WTC11 (cell line): ENCODE data around the gene CTDP1.

Experiments
- CBFB ChIP-seq: sonication (generic); formaldehyde crosslinking; IDR thresholded peaks from 2 replicates; pipeline ENCODE4 v1.8.1; 2022; ENCODE audit warnings: mild to moderate bottlenecking, low read depth, missing genetic modification reagents
- ESRRA ChIP-seq: sonication (generic); formaldehyde crosslinking; IDR thresholded peaks from 2 replicates; pipeline ENCODE4 v1.8.1; 2022; ENCODE audit warnings: mild to moderate bottlenecking, missing genetic modification reagents, borderline replicate concordance
- SMAD3 ChIP-seq: sonication (generic); formaldehyde crosslinking; IDR thresholded peaks from 2 replicates; pipeline ENCODE4 v1.8.0; 2022; ENCODE audit warnings: missing genetic modification reagents, mild to moderate bottlenecking, borderline replicate concordance
- SP1 ChIP-seq: sonication (generic); formaldehyde crosslinking; conservative IDR thresholded peaks from 2 replicates; pipeline ENCODE4 v1.8.1; 2022; ENCODE audit warnings: missing genetic modification reagents
- TP53 ChIP-seq: sonication (generic); formaldehyde crosslinking; IDR thresholded peaks from 2 replicates; pipeline ENCODE4 v1.8.1; 2023; ENCODE audit warnings: mild to moderate bottlenecking, missing genetic modification reagents
- ZBTB21 ChIP-seq: sonication (generic); formaldehyde crosslinking; IDR thresholded peaks from 2 replicates; pipeline ENCODE4 v1.8.1; 2023; ENCODE audit warnings: mild to moderate bottlenecking, missing genetic modification reagents, borderline replicate concordance
- ZNF425 ChIP-seq: fragments of 250-450 bp; sonication (Bioruptor Pico); conservative IDR thresholded peaks from 2 replicates; pipeline ENCODE4 v1.9.0; 2021; ENCODE audit warnings: mild to moderate bottlenecking
- TF ChIP-seq, protein P1 (sequence below): fragments of 200-600 bp; IDR thresholded peaks from 2 replicates; pipeline ENCODE4 v1.8.0; 2022; ENCODE audit warnings: antibody characterized with exemption

DNA sequence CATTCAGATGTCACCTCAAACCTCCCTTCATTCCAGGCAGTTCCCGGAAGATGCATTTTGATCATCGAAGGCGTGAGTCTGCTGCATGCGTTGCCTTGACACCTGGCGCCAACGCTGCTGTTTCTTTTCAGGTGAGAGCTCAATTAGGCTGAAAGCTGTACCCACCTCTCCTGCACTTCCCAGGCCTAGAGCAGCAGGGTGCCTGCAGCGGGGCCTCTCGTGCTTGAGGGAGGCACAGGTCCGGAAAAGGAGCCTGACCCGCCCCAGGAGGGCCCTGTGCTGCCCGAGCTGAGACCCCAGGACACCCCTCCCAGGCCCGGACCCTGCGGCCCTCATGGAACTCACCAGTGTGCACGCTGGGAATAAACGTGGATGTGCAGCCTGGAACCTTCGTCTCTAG is 86.7 kb downstream of the CTDP1 start:
- TF ChIP-seq CBFB (CRISPR knock-in tag) (no peak), SMAD3 (CRISPR knock-in tag) (no peak), SP1 (no peak), ESRRA (no peak), ZNF425 (CRISPR knock-in tag) (no peak), TP53 (CRISPR knock-in tag) (no peak), ZBTB21 (CRISPR knock-in tag) (no peak)
- TF ChIP-seq, protein P1, sequence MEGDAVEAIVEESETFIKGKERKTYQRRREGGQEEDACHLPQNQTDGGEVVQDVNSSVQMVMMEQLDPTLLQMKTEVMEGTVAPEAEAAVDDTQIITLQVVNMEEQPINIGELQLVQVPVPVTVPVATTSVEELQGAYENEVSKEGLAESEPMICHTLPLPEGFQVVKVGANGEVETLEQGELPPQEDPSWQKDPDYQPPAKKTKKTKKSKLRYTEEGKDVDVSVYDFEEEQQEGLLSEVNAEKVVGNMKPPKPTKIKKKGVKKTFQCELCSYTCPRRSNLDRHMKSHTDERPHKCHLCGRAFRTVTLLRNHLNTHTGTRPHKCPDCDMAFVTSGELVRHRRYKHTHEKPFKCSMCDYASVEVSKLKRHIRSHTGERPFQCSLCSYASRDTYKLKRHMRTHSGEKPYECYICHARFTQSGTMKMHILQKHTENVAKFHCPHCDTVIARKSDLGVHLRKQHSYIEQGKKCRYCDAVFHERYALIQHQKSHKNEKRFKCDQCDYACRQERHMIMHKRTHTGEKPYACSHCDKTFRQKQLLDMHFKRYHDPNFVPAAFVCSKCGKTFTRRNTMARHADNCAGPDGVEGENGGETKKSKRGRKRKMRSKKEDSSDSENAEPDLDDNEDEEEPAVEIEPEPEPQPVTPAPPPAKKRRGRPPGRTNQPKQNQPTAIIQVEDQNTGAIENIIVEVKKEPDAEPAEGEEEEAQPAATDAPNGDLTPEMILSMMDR: no peak
